ENCODE data around the gene KCTD15. TPM values are rescaled to one million over a fixed set of nuclear protein-coding genes. Genes with fewer than 3 reads are reported as not detected.

KCTD15 gene
- total RNA-seq, 4 donors from 2014 or later, result 91.3 to 117 (median 95.0) TPM

GRCh38 chr19:33821871-33822270 lies 25.2 kb downstream of the KCTD15 start:
- no peak for DNase-seq (ENCODE audit: extremely low spot score)
- TF ChIP-seq POLR2AphosphoS5 (IDR thresholded peaks at IDR 0.05), result no peak
- TF ChIP-seq, protein P1, sequence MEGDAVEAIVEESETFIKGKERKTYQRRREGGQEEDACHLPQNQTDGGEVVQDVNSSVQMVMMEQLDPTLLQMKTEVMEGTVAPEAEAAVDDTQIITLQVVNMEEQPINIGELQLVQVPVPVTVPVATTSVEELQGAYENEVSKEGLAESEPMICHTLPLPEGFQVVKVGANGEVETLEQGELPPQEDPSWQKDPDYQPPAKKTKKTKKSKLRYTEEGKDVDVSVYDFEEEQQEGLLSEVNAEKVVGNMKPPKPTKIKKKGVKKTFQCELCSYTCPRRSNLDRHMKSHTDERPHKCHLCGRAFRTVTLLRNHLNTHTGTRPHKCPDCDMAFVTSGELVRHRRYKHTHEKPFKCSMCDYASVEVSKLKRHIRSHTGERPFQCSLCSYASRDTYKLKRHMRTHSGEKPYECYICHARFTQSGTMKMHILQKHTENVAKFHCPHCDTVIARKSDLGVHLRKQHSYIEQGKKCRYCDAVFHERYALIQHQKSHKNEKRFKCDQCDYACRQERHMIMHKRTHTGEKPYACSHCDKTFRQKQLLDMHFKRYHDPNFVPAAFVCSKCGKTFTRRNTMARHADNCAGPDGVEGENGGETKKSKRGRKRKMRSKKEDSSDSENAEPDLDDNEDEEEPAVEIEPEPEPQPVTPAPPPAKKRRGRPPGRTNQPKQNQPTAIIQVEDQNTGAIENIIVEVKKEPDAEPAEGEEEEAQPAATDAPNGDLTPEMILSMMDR (IDR thresholded peaks at IDR 0.05), result no peak
- no peak for TF ChIP-seq EP300 (IDR thresholded peaks at IDR 0.05)
- TF ChIP-seq POLR2A (IDR thresholded peaks at IDR 0.05; ENCODE audit: low read depth), result no peak
- H3K4me3 ChIP-seq, result no peak overlapping the region
- no peaks in the 10 kb centered on the region for H3K36me3 ChIP-seq
- WGBS, result 47% methylated on average over 2 of the region's 2 CpGs
- H3K27me3 ChIP-seq, result no peaks in the 10 kb centered on the region
- no peak overlapping the region for H3K27ac ChIP-seq (replicated peaks in 1 of 4)
- H3K4me1 ChIP-seq, result peaks cover 4 to 24% (median 20%) of the 10 kb centered on the region in 4 donors
- no peaks in the 10 kb centered on the region for H3K9me3 ChIP-seq
- intact Hi-C loops (cut with DNase I), result no loop called here

- H3K27me3 ChIP-seq, result no peaks in the 10 kb centered on the region
- no peak for DNase-seq (ENCODE audit: extremely low spot score)
- H3K4me3 ChIP-seq, result no peak overlapping the region
- TF ChIP-seq, protein P1 (IDR thresholded peaks at IDR 0.05), result no peak
- TF ChIP-seq EP300 (IDR thresholded peaks at IDR 0.05) (no peak), POLR2A (IDR thresholded peaks at IDR 0.05; ENCODE audit: low read depth) (no peak), POLR2AphosphoS5 (IDR thresholded peaks at IDR 0.05) (no peak)
- no peak overlapping the region for H3K27ac ChIP-seq (replicated peaks in 1 of 4)
- H3K4me1 ChIP-seq, result peaks cover 4 to 24% (median 20%) of the 10 kb centered on the region in 4 donors
- H3K9me3 ChIP-seq, result no peaks in the 10 kb centered on the region
- intact Hi-C loops (cut with DNase I), result no loop called here
- H3K36me3 ChIP-seq, result no peaks in the 10 kb centered on the region
These were observed 26.7 kb downstream of the KCTD15 start for GRCh38 chr19:33823341-33823740.

GRCh38 chr19:33825556-33825955 lies 28.9 kb downstream of the KCTD15 start:
- Histone ChIP-seq H3K4me1 (peaks cover 0 to 9% (median 6%) of the 10 kb centered on the region in 4 donors), H3K4me3 (no peak overlapping the region), H3K36me3 (no peaks in the 10 kb centered on the region), H3K9me3 (no peaks in the 10 kb centered on the region), H3K27me3 (no peaks in the 10 kb centered on the region), H3K27ac (replicated peaks in 1 of 4) (no peak overlapping the region)
- no peak for TF ChIP-seq POLR2A (IDR thresholded peaks at IDR 0.05; ENCODE audit: low read depth)
- TF ChIP-seq, protein P1 (IDR thresholded peaks at IDR 0.05), result no peak
- TF ChIP-seq POLR2AphosphoS5 (IDR thresholded peaks at IDR 0.05), result no peak
- TF ChIP-seq EP300 (IDR thresholded peaks at IDR 0.05), result no peak
- no peak for DNase-seq (ENCODE audit: extremely low spot score)
- intact Hi-C loops (cut with DNase I), result no loop called here
- WGBS, result 93% methylated on average over 6 of the region's 6 CpGs

GRCh38 chr19:33826521-33826920 lies 29.9 kb downstream of the KCTD15 start:
- 85% methylated on average over 7 of the region's 7 CpGs for WGBS
- DNase-seq (ENCODE audit: extremely low spot score), result no peak
- Histone ChIP-seq H3K36me3 (no peaks in the 10 kb centered on the region), H3K27me3 (no peaks in the 10 kb centered on the region), H3K9me3 (no peaks in the 10 kb centered on the region), H3K4me1 (no peaks in the 10 kb centered on the region), H3K27ac (replicated peaks in 1 of 4) (no peak overlapping the region), H3K4me3 (no peak overlapping the region)
- intact Hi-C loops (cut with DNase I), result no loop called here
- TF ChIP-seq POLR2AphosphoS5 (IDR thresholded peaks at IDR 0.05) (no peak), EP300 (IDR thresholded peaks at IDR 0.05) (no peak), POLR2A (IDR thresholded peaks at IDR 0.05; ENCODE audit: low read depth) (no peak)
- TF ChIP-seq, protein P1 (IDR thresholded peaks at IDR 0.05), result no peak

All from esophagus muscularis mucosa (tissue), 4 donors.